ENCODE data around the gene TTYH3. TPM values are rescaled to one million over a fixed set of nuclear protein-coding genes. Genes with fewer than 3 reads are reported as not detected.

TTYH3 gene
- total and polyA plus RNA-seq, 9 of the 15 experiments (the other 6 are each of a cell fraction or from before 2014, with no cell fraction given), result 0.01 to 5.5 (median 1.1) TPM

GRCh38 chr7:2632733-2633537 is 1.1 kb downstream of the TTYH3 start (continued):
- TF ChIP-seq RREB1 (CRISPR knock-in tag; IDR thresholded peaks at IDR 0.05), result no peak
- no peak for TF ChIP-seq NEUROD1 (IDR thresholded peaks at IDR 0.05; ENCODE audit: borderline replicate concordance, low read depth, low read length, partially characterized antibody)
- no peak for TF ChIP-seq CXXC5 (CRISPR knock-in tag; IDR thresholded peaks at IDR 0.05)
- no peak for TF ChIP-seq NR0B1 (IDR thresholded peaks at IDR 0.05; ENCODE audit: partially characterized antibody)
- no peak; the same call in 1 of the 2 replicates for TF ChIP-seq VEZF1 (CRISPR knock-in tag; IDR thresholded peaks at IDR 0.05)
- no peak for TF ChIP-seq MYNN (IDR thresholded peaks at IDR 0.05)
- TF ChIP-seq MYNN (CRISPR knock-in tag; IDR thresholded peaks at IDR 0.05), result no peak
- no peak for TF ChIP-seq MTA2 (IDR thresholded peaks at IDR 0.05; ENCODE audit: low read depth)
- TF ChIP-seq ARID1B (IDR thresholded peaks at IDR 0.05), result no peak
- no peak for TF ChIP-seq HNRNPK (IDR thresholded peaks at IDR 0.05; ENCODE audit: low read depth, low read length, poor library complexity, severe bottlenecking)
- no peak for TF ChIP-seq KLF6 (CRISPR knock-in tag; IDR thresholded peaks at IDR 0.05; ENCODE audit: borderline replicate concordance)
- TF ChIP-seq ELK3 (CRISPR knock-in tag; IDR thresholded peaks at IDR 0.05), result no peak
- TF ChIP-seq ZNF75A (CRISPR knock-in tag; IDR thresholded peaks at IDR 0.05), result no peak
- no peak for TF ChIP-seq BCOR (IDR thresholded peaks at IDR 0.05)
- no peak for TF ChIP-seq HCFC1 (IDR thresholded peaks at IDR 0.05; ENCODE audit: low read depth, low read length)
